Kidney (tissue), 14 donors: ENCODE measurements around the gene POLRMT. TPM values are rescaled to one million over a fixed set of nuclear protein-coding genes. Genes with fewer than 3 reads are reported as not detected.

Experiments
- DNase-seq, 5 donors: peaks; one replicate each; pipeline ENCODE4 v3.0.0-alpha.2; 2013 to 2020
- FAIRE-seq: peaks from 2 replicates; lab custom pipeline; 2012; peaks lifted over from hg19 to GRCh38; lab: Jason Lieb, UNC
- H3K27ac ChIP-seq, 2 donors: one replicate each; pipeline ENCODE4 v1.7.0; 2013; ENCODE audit warnings: low read depth in 2 of 2, low read length in 2 of 2, inconsistent platforms in 1 of 2
- H3K27me3 ChIP-seq: one replicate; pipeline ENCODE4 v1.7.1; 2013; ENCODE audit warnings: low read length, inconsistent platforms; ENCODE audit not compliant: control insufficient read depth, insufficient read depth
- H3K36me3 ChIP-seq, 3 donors: one replicate each; pipeline versions ENCODE4 v1.7.0 to v1.7.1; 2013; ENCODE audit warnings: low read length in 3 of 3, control low read depth in 1 of 3, inconsistent platforms in 1 of 3; ENCODE audit not compliant: insufficient read depth in 3 of 3, control insufficient read depth in 2 of 3
- H3K4me1 ChIP-seq, 3 donors: one replicate each; pipeline versions ENCODE4 v1.7.0 to v1.7.1; 2013; ENCODE audit warnings: low read length in 3 of 3, inconsistent platforms in 1 of 3, low read depth in 1 of 3; ENCODE audit not compliant: control insufficient read depth in 2 of 3, insufficient read depth in 2 of 3
- H3K4me3 ChIP-seq, 3 donors: one replicate each; pipeline versions ENCODE4 v1.7.0 to v1.8.1; 2013; ENCODE audit warnings: low read length in 3 of 3, control low read depth in 1 of 3, inconsistent platforms in 1 of 3
- H3K9ac ChIP-seq, 3 donors: one replicate each; pipeline versions ENCODE4 v1.7.0 to v1.7.1; 2013; ENCODE audit warnings: low read length in 3 of 3, control low read depth in 1 of 3, inconsistent platforms in 1 of 3
- H3K9me3 ChIP-seq, 3 donors: one replicate each; pipeline versions ENCODE4 v1.7.0 to v1.7.1; 2013; ENCODE audit warnings: low read length in 3 of 3, control low read depth in 1 of 3, inconsistent platforms in 1 of 3; ENCODE audit not compliant: control insufficient read depth in 2 of 3, insufficient read depth in 1 of 3
- intact Hi-C: fragments of 100-400 bp; cut with DNase I; formaldehyde crosslinking; loops from one replicate; pipeline ENCODE4 v1.11.1; 2022
- polyA plus RNA-seq: library from polyadenylated mRNA; stranded (reverse); fragments of 350-450 nt; fragmentation: Illumina TruSeq; extraction: RNeasy Lipid Tissue Mini Kit (QIAGEN cat#74804); gene quantifications from one replicate; pipeline ENCODE4 v1.2.3, GENCODE V29; 2014; ENCODE audit warnings: low read depth, low replicate concordance; ENCODE audit not compliant: insufficient read depth
- total RNA-seq: library from RNA; stranded (reverse); fragmentation: NEBNext Ultra II Directional; extraction: Animal tissue kit (Norgen Biotek cat#: 25700); gene quantifications from one replicate; pipeline ENCODE4 v1.2.1, GENCODE V29; 2021
- TF ChIP-seq, protein P1 (sequence below): IDR thresholded peaks from 3 replicates; pipeline ENCODE4 v1.5.1; 2012; ENCODE audit warnings: mild to moderate bottlenecking, moderate library complexity, borderline replicate concordance; ENCODE audit not compliant: insufficient read depth; ENCODE audit errors: extremely low read depth
- donor health status: control.
- donor health status: control.
- donor health status: control.
- donor health status: control.
- donor health status: control.
- donor health status: DM: yes; HTN: yes; CAD: no.
- donor health status: Normal renal cell carcinoma (clear cell type).

The POLRMT gene
- total and polyA plus RNA-seq, 2 donors from 2014 or later = 49.8 to 117 TPM

GRCh38 chr19:618674-619285 lies 14.6 kb downstream of the POLRMT start:
- no peaks in the 10 kb centered on the region for H3K36me3 ChIP-seq
- TF ChIP-seq, protein P1, sequence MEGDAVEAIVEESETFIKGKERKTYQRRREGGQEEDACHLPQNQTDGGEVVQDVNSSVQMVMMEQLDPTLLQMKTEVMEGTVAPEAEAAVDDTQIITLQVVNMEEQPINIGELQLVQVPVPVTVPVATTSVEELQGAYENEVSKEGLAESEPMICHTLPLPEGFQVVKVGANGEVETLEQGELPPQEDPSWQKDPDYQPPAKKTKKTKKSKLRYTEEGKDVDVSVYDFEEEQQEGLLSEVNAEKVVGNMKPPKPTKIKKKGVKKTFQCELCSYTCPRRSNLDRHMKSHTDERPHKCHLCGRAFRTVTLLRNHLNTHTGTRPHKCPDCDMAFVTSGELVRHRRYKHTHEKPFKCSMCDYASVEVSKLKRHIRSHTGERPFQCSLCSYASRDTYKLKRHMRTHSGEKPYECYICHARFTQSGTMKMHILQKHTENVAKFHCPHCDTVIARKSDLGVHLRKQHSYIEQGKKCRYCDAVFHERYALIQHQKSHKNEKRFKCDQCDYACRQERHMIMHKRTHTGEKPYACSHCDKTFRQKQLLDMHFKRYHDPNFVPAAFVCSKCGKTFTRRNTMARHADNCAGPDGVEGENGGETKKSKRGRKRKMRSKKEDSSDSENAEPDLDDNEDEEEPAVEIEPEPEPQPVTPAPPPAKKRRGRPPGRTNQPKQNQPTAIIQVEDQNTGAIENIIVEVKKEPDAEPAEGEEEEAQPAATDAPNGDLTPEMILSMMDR = no peak
- no peak overlapping the region for H3K27ac ChIP-seq
- no peaks in the 10 kb centered on the region for H3K27me3 ChIP-seq
- DNase-seq (no peak), FAIRE-seq (no peak)
- H3K4me1 ChIP-seq = no peaks in the 10 kb centered on the region
- H3K9ac ChIP-seq = no peak overlapping the region
- intact Hi-C loops = no loop called here
- H3K4me3 ChIP-seq = no peak overlapping the region
- no peaks in the 10 kb centered on the region for H3K9me3 ChIP-seq

- no peaks in the 10 kb centered on the region for H3K4me1 ChIP-seq
- no peak overlapping the region for H3K27ac ChIP-seq
- no peaks in the 10 kb centered on the region for H3K27me3 ChIP-seq
- H3K9ac ChIP-seq = no peak overlapping the region
- no peaks in the 10 kb centered on the region for H3K36me3 ChIP-seq
- H3K9me3 ChIP-seq = no peaks in the 10 kb centered on the region
- H3K4me3 ChIP-seq = no peak overlapping the region
- DNase-seq (no peak), FAIRE-seq (no peak)
- TF ChIP-seq, protein P1 = no peak
- intact Hi-C loops = no loop called here
Measured at GRCh38 chr19:618247-618619, 15.1 kb downstream of the POLRMT start.

- Histone ChIP-seq H3K4me1 (no peaks in the 10 kb centered on the region), H3K4me3 (no peak overlapping the region), H3K9ac (no peak overlapping the region), H3K36me3 (no peaks in the 10 kb centered on the region), H3K27me3 (no peaks in the 10 kb centered on the region), H3K9me3 (no peaks in the 10 kb centered on the region), H3K27ac (no peak overlapping the region)
- DNase-seq = no peak
- no peak for FAIRE-seq
- intact Hi-C loops = no loop called here
- TF ChIP-seq, protein P1 = no peak
Measured at GRCh38 chr19:617551-618246, 15.6 kb downstream of the POLRMT start.
